MCF 10A (cell line): ENCODE results near the gene ZNF791. TPM values are rescaled to one million over a fixed set of nuclear protein-coding genes. Genes with fewer than 3 reads are reported as not detected.
A peak's percentile ranks its signal among the peaks of the same experiment; 100 is the strongest.

Experiments used
- BruUV-seq: library from RNA; stranded (reverse); fragments of 400-500 nt; replicated peaks from 2 replicates; lab custom pipeline; 2021; lab: Mats Ljungman, UMichigan
- CTCF ChIA-PET: fragments of 300-600 bp; sonication (Branson Sonifier 250); formaldehyde crosslinking; extraction: SDS; loops from one replicate; lab custom pipeline; 2021; ENCODE audit warnings: antibody characterized with exemption, inconsistent platforms; lab: Yijun Ruan, JAX
- POLR2A ChIA-PET: fragments of 300-600, 350-650 bp; sonication (Branson Sonifier 250); formaldehyde crosslinking; extraction: SDS; loops from one replicate; lab custom pipeline; 2020; ENCODE audit warnings: antibody characterized with exemption, inconsistent platforms; lab: Yijun Ruan, JAX
- DNase-seq: peaks from one replicate; pipeline ENCODE4 v3.0.0-alpha.2; 2018; ENCODE audit not compliant: unreplicated experiment
- H3K27ac Mint-ChIP-seq: one replicate; pipeline ENCODE4 v1.8.0; 2022; ENCODE audit warnings: mild to moderate bottlenecking, low read depth, mixed read lengths; ENCODE audit not compliant: unreplicated experiment
- H3K27me3 Mint-ChIP-seq: one replicate; pipeline ENCODE4 v1.8.0; 2022; ENCODE audit warnings: mixed read lengths; ENCODE audit not compliant: insufficient read depth, unreplicated experiment
- H3K36me3 Mint-ChIP-seq: one replicate; pipeline ENCODE4 v1.8.0; 2022; ENCODE audit warnings: mild to moderate bottlenecking, moderate library complexity, mixed read lengths; ENCODE audit not compliant: insufficient read depth, unreplicated experiment
- H3K4me1 Mint-ChIP-seq: one replicate; pipeline ENCODE4 v1.8.0; 2022; ENCODE audit warnings: mixed read lengths; ENCODE audit not compliant: insufficient read depth, unreplicated experiment
- H3K4me3 Mint-ChIP-seq: one replicate; pipeline ENCODE4 v1.8.0; 2022; ENCODE audit warnings: mild to moderate bottlenecking, moderate library complexity, mixed read lengths; ENCODE audit not compliant: unreplicated experiment
- H3K9me3 Mint-ChIP-seq: one replicate; pipeline ENCODE4 v1.8.0; 2022; ENCODE audit warnings: mixed read lengths; ENCODE audit not compliant: unreplicated experiment
- CTCF ChIP-seq: fragments of 200-600 bp; IDR thresholded peaks from one replicate; pipeline ENCODE4 v1.8.0; 2022; ENCODE audit warnings: antibody characterized with exemption, mild to moderate bottlenecking; ENCODE audit not compliant: unreplicated experiment
- intact Hi-C: fragments of 100-400 bp; cut with micrococcal nuclease; formaldehyde crosslinking; loops from 2 replicates; pipeline ENCODE4 v1.14.1; 2022
- total RNA-seq: library from RNA; stranded (reverse); gene quantifications from 2 replicates; pipeline ENCODE4 v1.2.3, GENCODE V29; 2022

Gene ZNF791
- total RNA-seq, 1 experiment from 2014 or later, result 23.7 TPM

DNA sequence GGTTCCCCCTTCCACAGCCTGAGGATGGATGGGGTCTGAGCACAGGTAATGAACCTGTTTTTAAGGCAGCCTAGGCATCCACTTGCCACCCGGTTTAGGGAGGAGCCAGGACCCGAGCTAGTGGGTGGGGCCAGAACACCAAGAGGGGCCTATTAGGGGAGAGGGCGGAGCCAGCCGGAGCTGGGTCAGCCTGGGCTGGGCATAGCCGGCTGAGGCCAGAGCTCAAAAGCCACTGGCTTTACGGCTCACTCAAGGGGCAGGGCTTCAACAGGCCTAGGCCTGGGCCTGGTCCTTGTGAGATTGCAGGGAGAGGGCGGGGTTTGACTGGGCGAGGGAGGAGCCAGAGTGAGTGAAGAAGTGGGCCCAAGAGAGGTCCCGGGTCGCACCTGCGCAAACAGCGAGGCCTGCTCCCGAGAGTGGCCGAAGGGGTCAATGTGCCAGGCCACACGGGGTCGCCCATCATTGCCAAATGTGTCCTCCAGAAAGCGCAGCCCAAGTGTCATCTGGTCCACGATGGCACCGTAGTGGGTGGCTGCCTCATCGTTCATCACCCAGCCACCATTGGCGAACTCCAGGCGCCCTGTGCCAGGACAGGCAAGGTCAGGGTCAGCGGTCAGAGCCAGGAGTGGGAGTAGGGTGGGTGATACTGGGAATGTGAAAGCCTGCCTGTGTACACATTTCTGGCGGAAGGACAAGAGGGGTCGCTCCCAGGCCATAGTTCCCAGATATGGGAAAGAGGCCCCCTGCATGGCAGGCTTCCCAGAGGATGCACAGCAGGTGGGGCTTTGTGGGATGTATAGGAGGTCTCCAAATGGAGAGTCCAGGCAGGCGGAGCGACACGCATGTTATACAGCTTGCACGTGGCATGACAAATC is 53.9 kb downstream of the ZNF791 start:
- Mint-ChIP-seq H3K27ac (no peak overlapping the region), H3K36me3 (peaks cover 57% of the 10 kb centered on the region), H3K4me3 (no peak overlapping the region), H3K27me3 (no peaks in the 10 kb centered on the region), H3K9me3 (no peaks in the 10 kb centered on the region), H3K4me1 (peaks cover 7% of the 10 kb centered on the region)
- ChIA-PET POLR2A (interaction anchor here (2.4 kb wide), 1 partner anchor 17 kb away, joined by 17 read pairs; the partner anchor contains the start of gene DHPS), CTCF (interaction anchor here (0.7 kb wide), 1 partner anchor 741 kb away, joined by 3 read pairs; no protein-coding TSS in a partner anchor)
- no TSS peak for BruUV-seq
- intact Hi-C loops, result loop anchor here (10.0 kb wide), 1 partner anchor 500 kb away; the partner anchor contains the start of gene ZNF136
- no peak for DNase-seq
- TF ChIP-seq CTCF, result no peak

DNA sequence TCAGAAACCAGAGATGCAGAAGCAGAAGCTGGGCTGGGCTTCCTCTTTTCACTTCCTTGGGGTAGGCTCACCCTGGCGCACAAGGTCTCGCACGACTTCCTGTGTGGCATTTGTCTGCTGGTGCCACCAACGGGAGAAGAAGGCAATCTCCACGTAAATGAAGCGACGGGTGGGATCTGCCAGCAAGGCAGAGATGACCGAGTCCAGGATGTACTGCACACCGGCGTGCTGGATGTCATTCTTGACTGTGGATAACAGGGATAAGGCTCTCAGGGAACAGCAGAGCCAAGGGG is 54.5 kb downstream of the ZNF791 start:
- no peak overlapping the region for H3K27ac Mint-ChIP-seq
- no peak for DNase-seq
- BruUV-seq, result no TSS peak
- ChIA-PET POLR2A (interaction anchor here (1.0 to 2.4 kb wide), 3 partner anchors 16 to 181 kb away, joined by 3 to 23 read pairs (median 17); partner anchors contain the start of genes DHPS, ZNF490, ZNF709 and ZNF791), CTCF (interaction anchor here (0.7 kb wide), 1 partner anchor 742 kb away, joined by 3 read pairs; no protein-coding TSS in a partner anchor)
- H3K4me3 Mint-ChIP-seq, result no peak overlapping the region
- TF ChIP-seq CTCF, result no peak
- intact Hi-C loops, result loop anchor here (10.0 kb wide), 1 partner anchor 500 kb away; the partner anchor contains the start of gene ZNF136
- H3K9me3 Mint-ChIP-seq, result no peaks in the 10 kb centered on the region
- no peaks in the 10 kb centered on the region for H3K27me3 Mint-ChIP-seq
- H3K4me1 Mint-ChIP-seq, result peaks cover 7% of the 10 kb centered on the region
- peaks cover 56% of the 10 kb centered on the region for H3K36me3 Mint-ChIP-seq

- no TSS peak for BruUV-seq
- H3K27ac Mint-ChIP-seq, result peak overlapping the region; percentile 89
- peaks cover 7% of the 10 kb centered on the region for H3K4me1 Mint-ChIP-seq
- H3K27me3 Mint-ChIP-seq, result no peaks in the 10 kb centered on the region
- H3K9me3 Mint-ChIP-seq, result no peaks in the 10 kb centered on the region
- H3K4me3 Mint-ChIP-seq, result peak overlapping the region; percentile 92
- POLR2A ChIA-PET, result interaction anchor here (0.6 to 2.4 kb wide), 10 partner anchors 11 to 1579 kb away, joined by 3 to 23 read pairs (median 4); partner anchors contain the start of genes DHPS, ZNF136, ZNF490 and ZNF709
- no peak for TF ChIP-seq CTCF
- intact Hi-C loops, result loop anchor here (10.0 kb wide), 1 partner anchor 501 kb away; the partner anchor contains the start of gene ZNF136
- H3K36me3 Mint-ChIP-seq, result peaks cover 53% of the 10 kb centered on the region
- DNase-seq, result no peak
- CTCF ChIA-PET, result interaction anchor here (0.6 to 1.3 kb wide), 3 partner anchors 11 to 1798 kb away, joined by 3 to 4 read pairs (median 3); no protein-coding TSS in a partner anchor
Measured at GRCh38 chr19:12665671-12666264, 55.0 kb downstream of the ZNF791 start.
